Central memory CD8-positive, alpha-beta T cell (primary cell): Measurements from ENCODE around the gene GRK4.
"Not testable (repeated sequence)": the region's sequence is repeated elsewhere in the genome, so short reads cannot be mapped to it uniquely, and the experiment has no call there.

ENCODE experiments used
- ATAC-seq: fragments of 150-1000 bp; cut with Tn5 transposase; replicated peaks from 2 replicates; pipeline ENCODE4 v1.10.0; 2022; ENCODE audit warnings: mild to moderate bottlenecking, moderate FRiP score, moderate number of reproducible peaks; ENCODE audit not compliant: poor library complexity, severe bottlenecking; ENCODE audit errors: extremely low read depth
- DNase-seq, 2 donors: peaks; one replicate each; pipeline ENCODE4 v3.0.0; 2021; ENCODE audit warnings: low spot score in 2 of 2
- H3K27ac Mint-ChIP-seq: one replicate; pipeline ENCODE4 v1.8.0; 2022; ENCODE audit warnings: low read depth, mild to moderate bottlenecking, moderate library complexity, mixed read lengths
- H3K27me3 Mint-ChIP-seq: one replicate; pipeline ENCODE4 v1.8.0; 2022; ENCODE audit warnings: mixed read lengths
- H3K36me3 Mint-ChIP-seq: one replicate; pipeline ENCODE4 v1.8.0; 2022; ENCODE audit warnings: mild to moderate bottlenecking, moderate library complexity, mixed read lengths; ENCODE audit not compliant: insufficient read depth
- H3K4me1 Mint-ChIP-seq: one replicate; pipeline ENCODE4 v1.8.0; 2022; ENCODE audit warnings: mixed read lengths
- H3K4me3 Mint-ChIP-seq: one replicate; pipeline ENCODE4 v1.8.0; 2022; ENCODE audit warnings: mild to moderate bottlenecking, moderate library complexity, mixed read lengths
- H3K9me3 Mint-ChIP-seq: one replicate; pipeline ENCODE4 v1.8.0; 2022; ENCODE audit warnings: mixed read lengths

Gene GRK4

DNA sequence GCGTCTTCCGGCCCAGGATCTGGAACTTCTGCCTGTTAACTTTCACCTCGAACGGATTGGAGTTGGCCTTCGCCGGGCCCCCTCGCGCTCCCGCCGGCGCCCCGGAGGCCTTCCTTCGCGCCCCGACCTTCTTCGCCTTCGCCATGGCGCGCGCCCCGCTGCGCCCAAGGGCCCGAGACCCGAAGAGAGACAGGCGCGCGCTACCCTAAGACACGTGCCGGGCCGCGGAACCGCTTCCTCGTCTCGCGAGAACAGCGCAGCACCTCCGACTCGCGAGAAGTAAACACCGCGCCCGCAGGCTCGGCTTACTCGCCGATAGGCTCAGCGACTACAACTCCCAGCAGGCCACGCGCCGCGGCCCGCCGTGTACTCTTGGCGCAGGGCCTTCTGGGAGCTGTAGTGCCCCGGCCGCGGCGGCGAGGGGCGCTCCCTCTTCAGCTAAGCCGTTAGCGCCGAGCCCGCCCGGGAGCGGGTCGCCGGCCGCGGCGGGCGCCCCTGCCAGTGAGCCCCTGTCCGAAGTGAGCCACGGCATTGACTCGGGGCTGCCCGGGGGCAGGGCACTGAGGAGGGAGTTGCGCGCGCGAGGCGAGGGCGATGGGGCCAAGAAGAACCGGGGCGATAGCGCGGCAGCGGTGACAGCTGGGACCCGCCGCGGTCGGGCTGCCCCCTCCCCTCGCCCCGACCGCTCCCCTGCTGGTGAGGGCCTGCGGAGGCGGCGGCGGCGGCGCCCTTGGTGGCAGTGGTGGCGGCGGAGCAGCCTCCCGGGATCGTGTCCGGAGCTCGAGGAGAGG is at the start of gene GRK4, which contains the start of gene NOP14:
GRK4 (plus strand) TSS at position 397 of the 791 bp plus-strand sequence. CDS start 500 bp downstream, outside the sequence.
NOP14 (minus strand) TSS at position 232 of the 791 bp plus-strand sequence; CDS start at position 145, 87 bp downstream.
- peaks cover 10% of the 10 kb centered on the region for H3K36me3 Mint-ChIP-seq
- H3K27me3 Mint-ChIP-seq = no peaks in the 10 kb centered on the region

DNA sequence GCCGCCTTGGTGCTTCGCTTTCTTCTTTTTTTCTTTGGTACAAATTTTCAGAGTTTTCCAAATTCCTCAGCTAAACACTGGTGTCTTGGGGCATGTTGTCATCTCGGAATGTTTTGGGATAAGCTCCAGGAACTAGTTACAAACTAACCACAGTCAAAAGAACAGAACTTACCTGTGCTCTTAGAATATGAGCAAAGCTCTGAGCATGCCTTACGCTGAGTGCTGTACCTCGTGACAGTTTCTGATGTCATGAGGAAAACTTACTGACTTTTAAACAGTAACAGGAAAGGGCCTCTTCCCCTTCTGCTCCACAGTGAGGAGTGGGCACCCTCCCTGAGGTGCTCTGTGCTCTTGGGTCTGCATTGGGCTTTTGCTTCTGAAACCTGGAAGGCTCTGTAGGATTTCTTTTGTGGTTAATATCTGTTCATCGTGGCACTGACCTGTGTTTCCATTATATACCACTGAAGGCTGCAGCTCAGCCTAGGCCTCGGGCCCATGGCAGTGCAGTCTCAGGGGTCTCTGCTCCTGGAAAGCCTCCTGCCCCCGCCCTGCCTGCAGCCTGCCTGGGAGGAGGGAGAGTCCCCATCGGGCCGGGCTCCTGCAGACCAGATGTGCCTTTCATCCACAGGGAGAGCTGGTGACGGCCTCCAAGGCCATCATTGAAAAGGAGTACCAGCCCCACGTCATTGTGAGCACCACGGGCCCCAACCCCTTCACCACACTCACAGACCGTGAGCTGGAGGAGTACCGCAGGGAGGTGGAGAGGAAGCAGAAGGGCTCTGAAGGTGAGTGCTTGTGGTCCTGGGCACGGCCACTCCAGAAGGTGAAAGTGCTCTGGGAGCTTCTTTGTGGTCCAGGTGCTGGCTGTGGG is 48.9 kb upstream of the GRK4 start:
- ATAC-seq = no peak
- Mint-ChIP-seq H3K36me3 (peaks cover 59% of the 10 kb centered on the region), H3K27ac (peak overlapping the region; percentile 25), H3K4me3 (no peak overlapping the region), H3K9me3 (no peaks in the 10 kb centered on the region), H3K4me1 (peaks cover 28% of the 10 kb centered on the region), H3K27me3 (no peaks in the 10 kb centered on the region)
- DNase-seq = no peak

More for the DNA sequence above, at the start of gene GRK4, which contains the start of gene NOP14:
- ATAC-seq = peak; percentile 91
- peak within 1 kb of the TSS; percentile 84 for H3K4me3 Mint-ChIP-seq
- H3K4me1 Mint-ChIP-seq = peaks cover 38% of the 10 kb centered on the region
- DNase-seq = peak; percentile 89 to 95
- peak within 1 kb of the TSS; percentile 80 for H3K27ac Mint-ChIP-seq
- no peaks in the 10 kb centered on the region for H3K9me3 Mint-ChIP-seq

DNA sequence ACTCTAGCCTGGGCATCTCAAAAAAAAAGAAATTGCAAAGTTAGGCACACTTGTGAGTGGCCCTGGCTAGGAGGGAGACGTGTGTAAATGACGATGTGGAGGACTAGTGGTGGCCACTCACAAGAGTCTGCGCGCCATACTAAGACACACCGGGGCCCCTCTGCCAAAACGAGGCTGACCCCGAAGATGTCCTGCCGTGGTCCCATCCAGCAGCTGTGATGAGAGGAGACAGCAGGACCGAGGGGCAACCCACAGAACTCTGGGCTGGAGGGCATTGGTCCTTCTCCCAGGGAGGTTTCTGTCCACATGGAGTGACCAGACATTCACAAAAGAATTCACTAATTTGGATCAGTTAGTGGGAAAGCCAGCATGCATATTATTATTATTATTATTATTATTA is 47.6 kb upstream of the GRK4 start:
- Mint-ChIP-seq H3K9me3 (no peaks in the 10 kb centered on the region), H3K4me3 (no peak overlapping the region), H3K27me3 (no peaks in the 10 kb centered on the region), H3K4me1 (peaks cover 41% of the 10 kb centered on the region), H3K27ac (no peak overlapping the region), H3K36me3 (peaks cover 53% of the 10 kb centered on the region)
- ATAC-seq = no peak
- no peak for DNase-seq

DNA sequence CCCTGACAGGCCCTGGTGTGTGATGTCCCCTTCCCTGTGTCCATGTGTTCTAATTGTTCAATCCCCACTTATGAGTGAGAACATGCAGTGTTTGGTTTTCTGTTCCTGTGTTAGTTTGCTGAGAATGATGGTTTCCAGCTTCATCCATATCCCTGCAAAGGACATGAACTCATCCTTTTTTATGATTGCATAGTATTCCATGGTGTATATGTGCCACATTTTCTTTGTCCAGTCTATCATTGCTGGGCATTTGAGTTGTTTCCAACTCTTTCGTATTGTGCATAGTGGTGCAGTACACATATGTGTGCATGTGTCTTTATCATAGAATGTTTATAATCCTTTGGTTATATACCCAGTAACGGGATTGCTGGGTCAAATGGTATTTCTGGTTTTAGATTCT is 46.7 kb upstream of the GRK4 start:
- H3K27ac Mint-ChIP-seq, H3K27me3 Mint-ChIP-seq, H3K9me3 Mint-ChIP-seq, ATAC-seq, DNase-seq, H3K4me3 Mint-ChIP-seq: not testable (repeated sequence)
- Mint-ChIP-seq H3K36me3 (peaks cover 52% of the 10 kb centered on the region), H3K4me1 (peaks cover 48% of the 10 kb centered on the region)

DNA sequence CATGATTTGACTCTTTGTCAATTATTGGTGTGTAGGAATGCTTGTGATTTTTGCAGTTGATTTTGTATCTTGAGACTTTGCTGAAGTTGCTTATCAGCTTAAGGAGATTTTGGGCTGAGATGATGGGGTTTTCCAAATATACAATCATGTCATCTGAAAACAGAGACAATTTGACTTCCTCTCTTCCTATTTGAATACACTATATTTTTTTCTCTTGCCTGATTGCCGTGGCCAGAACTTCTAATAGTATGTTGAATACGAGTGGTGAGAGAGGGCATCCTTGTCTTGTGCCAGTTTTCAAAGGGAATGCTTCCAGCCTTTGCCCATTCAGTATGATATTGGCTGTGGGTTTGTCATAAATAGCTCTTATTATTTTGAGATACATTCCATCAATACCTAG is 45.1 kb upstream of the GRK4 start:
- DNase-seq, H3K27me3 Mint-ChIP-seq, H3K9me3 Mint-ChIP-seq, H3K27ac Mint-ChIP-seq, ATAC-seq, H3K4me3 Mint-ChIP-seq: not testable (repeated sequence)
- peaks cover 50% of the 10 kb centered on the region for H3K36me3 Mint-ChIP-seq
- peaks cover 64% of the 10 kb centered on the region for H3K4me1 Mint-ChIP-seq

DNA sequence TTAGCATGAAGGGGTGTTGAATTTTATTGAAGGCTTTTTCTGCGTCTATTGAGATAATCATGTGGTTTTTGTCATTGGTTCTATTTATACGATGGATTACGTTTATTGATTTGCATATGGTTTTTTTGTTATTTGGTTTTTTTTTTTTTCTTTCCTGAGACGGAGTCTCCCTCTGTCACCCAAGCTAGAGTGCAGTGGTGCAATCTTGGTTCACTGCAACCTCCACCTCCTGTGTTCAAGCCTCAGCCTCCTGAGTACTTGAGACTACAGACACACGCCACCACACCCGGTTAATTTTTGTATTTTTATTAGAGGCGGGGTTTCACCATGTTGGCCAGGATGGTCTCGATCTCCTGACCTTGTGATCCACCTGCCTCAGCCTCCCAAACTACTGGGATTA is 44.7 kb upstream of the GRK4 start:
- H3K27me3 Mint-ChIP-seq, H3K4me3 Mint-ChIP-seq, ATAC-seq, H3K9me3 Mint-ChIP-seq, H3K27ac Mint-ChIP-seq, DNase-seq: not testable (repeated sequence)
- Mint-ChIP-seq H3K36me3 (peaks cover 51% of the 10 kb centered on the region), H3K4me1 (peaks cover 68% of the 10 kb centered on the region)

DNA sequence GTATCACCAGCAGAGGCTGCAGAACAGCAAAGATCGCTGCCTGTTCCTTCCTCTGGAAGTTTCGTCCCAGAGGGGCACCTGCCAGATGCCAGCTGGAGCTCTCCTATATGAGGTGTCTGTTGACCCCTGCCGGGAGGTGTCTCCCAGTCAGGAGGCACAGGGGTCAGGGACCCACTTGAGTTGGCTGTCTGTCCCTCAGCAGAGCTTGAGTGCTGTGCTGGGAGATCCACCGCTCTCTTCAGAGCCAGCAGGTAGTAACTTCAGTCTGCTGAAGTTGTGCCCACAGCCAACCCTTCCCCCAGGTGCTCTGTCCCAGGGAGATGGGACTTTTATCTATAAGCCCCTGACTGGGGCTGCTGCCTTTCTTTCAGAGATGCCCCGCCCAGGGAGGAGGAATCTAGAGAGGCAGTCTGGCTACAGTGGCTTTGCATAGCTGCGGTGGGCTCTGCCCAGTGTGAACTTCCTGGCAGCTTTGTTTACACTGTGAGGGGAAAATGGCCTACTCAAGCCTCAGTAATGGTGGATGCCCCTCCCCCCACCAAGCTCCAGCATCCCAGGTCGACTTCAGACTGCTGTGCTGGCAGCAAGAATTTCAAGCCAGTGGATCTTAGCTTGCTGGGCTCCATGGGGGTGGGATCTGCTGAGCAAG is 40.8 kb upstream of the GRK4 start:
- DNase-seq = peak in 1 of 2 donors; percentile 54
- Mint-ChIP-seq H3K27ac (peak overlapping the region; percentile 83), H3K36me3 (peaks cover 33% of the 10 kb centered on the region), H3K4me3 (peak overlapping the region; percentile 50), H3K4me1 (peaks cover 54% of the 10 kb centered on the region)
- not testable (repeated sequence) for H3K27me3 Mint-ChIP-seq, H3K9me3 Mint-ChIP-seq
- peak; percentile 76 for ATAC-seq

DNA sequence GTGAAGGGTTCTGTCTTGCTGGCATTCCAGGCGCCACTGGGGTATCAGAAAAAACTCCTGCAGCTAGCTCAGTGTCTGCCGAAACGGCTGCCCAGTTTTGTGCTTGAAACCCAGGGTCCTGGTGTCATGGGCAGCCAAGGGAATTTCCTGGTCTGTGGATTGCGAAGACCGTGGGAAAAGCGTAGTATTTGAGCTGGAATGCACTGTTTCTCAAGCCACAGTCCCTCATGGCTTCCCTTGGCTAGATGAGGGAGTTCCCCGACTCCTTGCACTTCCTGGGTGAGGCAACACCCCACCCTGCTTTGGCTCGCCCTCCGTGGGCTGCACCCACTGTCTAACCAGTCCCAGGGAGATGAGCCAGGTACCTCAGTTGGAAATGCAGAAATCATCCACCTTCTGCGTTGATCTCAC is 40.2 kb upstream of the GRK4 start:
- DNase-seq = no peak
- peak overlapping the region; percentile 68 for H3K4me3 Mint-ChIP-seq
- peaks cover 35% of the 10 kb centered on the region for H3K36me3 Mint-ChIP-seq
- peaks cover 48% of the 10 kb centered on the region for H3K4me1 Mint-ChIP-seq
- no peaks in the 10 kb centered on the region for H3K9me3 Mint-ChIP-seq
- peak; percentile 32 for ATAC-seq
- no peaks in the 10 kb centered on the region for H3K27me3 Mint-ChIP-seq
- peak overlapping the region; percentile 83 for H3K27ac Mint-ChIP-seq

DNA sequence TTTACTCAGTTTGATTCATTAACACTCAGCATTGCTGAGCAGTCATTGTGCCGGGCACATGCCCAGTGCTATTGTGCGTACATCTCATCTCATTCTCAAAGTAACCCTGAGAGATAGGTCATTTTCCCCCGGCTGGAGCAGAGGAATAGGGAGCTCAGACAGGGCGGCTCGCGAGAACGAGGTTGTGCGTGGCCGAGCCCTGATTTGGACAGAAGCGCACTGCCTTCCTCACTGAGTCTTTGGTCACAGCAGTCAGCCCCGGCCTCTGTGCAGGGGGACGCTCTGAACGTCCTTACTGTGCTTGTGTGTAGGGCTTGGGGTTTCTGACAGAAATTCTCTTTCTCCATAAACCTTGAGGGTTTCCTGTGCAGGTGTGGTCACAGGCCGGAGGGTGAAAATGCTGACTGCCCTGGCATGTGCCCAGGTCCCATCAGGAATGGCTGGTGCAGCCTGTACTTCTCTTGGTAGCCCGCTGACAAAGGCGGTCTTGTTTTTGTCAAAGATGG is 39.6 kb upstream of the GRK4 start:
- peak overlapping the region; percentile 83 for H3K27ac Mint-ChIP-seq
- H3K27me3 Mint-ChIP-seq = no peaks in the 10 kb centered on the region
- no peak for DNase-seq
- H3K36me3 Mint-ChIP-seq = peaks cover 30% of the 10 kb centered on the region
- H3K4me3 Mint-ChIP-seq = peak overlapping the region; percentile 68
- no peaks in the 10 kb centered on the region for H3K9me3 Mint-ChIP-seq
- ATAC-seq = no peak
- H3K4me1 Mint-ChIP-seq = peaks cover 44% of the 10 kb centered on the region

DNA sequence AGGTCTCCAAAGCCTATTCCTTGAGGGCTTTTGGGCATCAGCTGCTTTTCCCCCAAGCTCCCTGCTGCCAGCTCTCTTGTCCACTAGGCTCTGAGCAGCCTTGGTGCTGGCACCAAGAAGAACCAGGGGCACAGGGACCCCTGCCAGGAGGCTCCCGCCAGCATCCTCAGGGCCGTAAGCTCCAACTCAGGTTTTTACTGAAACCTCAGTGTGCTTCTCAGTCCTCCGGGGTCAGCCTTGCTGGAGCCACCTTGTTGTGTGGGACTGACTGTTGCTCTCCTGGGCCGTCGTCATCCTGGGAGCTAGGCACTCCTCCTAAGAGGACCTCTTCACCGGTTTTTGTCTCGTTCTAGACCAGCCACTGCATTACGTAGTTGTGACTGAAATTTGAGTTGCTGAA is 39.1 kb upstream of the GRK4 start:
- Mint-ChIP-seq H3K4me3 (no peak overlapping the region), H3K9me3 (no peaks in the 10 kb centered on the region), H3K4me1 (peaks cover 43% of the 10 kb centered on the region), H3K36me3 (peaks cover 34% of the 10 kb centered on the region), H3K27ac (peak overlapping the region; percentile 51), H3K27me3 (no peaks in the 10 kb centered on the region)
- no peak for DNase-seq
- ATAC-seq = no peak

DNA sequence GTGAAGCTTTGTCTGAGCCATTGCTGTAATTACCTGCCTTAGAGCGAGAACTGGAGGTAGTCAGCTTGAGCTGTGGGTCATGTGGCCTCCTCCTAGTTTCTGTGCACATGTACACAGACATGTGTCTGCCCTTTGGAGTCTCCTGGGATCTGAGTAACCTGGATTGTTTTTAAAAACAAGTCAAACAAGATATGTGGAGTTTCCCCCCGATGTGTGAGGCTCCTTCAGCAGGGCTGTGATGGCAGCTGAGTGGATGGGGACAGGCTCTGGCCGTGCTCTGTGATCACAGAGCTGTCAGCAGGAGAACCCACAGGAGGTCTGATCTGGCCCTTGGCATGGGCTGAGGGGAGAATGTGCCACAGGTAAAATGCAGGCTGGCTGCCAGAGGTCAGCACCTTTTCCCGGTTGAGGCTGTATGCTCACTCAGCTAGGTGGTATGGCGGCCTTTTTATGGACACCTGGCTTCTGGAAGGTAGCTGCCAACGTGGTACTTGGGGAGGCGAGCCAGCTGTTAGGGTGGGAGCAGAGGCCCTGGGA is 38.5 kb upstream of the GRK4 start:
- ATAC-seq = no peak
- peaks cover 38% of the 10 kb centered on the region for H3K4me1 Mint-ChIP-seq
- H3K27me3 Mint-ChIP-seq = no peaks in the 10 kb centered on the region
- no peaks in the 10 kb centered on the region for H3K9me3 Mint-ChIP-seq
- DNase-seq = no peak
- H3K27ac Mint-ChIP-seq = peak overlapping the region; percentile 51
- H3K36me3 Mint-ChIP-seq = peaks cover 37% of the 10 kb centered on the region
- no peak overlapping the region for H3K4me3 Mint-ChIP-seq

DNA sequence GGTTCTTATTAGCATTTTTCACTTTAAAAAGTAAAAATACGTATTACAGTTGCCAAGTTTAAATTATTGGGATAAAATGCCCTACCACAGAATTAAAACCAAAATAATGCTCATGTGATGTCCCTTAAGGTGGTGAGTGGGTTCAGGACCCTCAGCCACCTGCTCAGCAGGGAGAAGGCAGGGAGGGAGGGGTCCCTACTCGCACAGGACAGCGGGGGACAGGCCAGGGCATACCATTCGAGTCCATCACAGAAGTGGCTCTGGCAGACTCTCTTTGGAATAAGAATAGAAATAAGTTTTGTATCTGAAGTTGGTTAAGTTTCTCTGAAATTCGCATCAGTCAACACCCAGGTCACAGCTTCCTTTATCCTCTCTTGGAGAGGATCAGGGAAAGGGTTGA is 37.9 kb upstream of the GRK4 start:
- ATAC-seq (no peak), DNase-seq (no peak)
- H3K4me1 Mint-ChIP-seq = peaks cover 31% of the 10 kb centered on the region
- H3K27ac Mint-ChIP-seq = no peak overlapping the region
- H3K36me3 Mint-ChIP-seq = peaks cover 37% of the 10 kb centered on the region
- H3K27me3 Mint-ChIP-seq = no peaks in the 10 kb centered on the region
- no peaks in the 10 kb centered on the region for H3K9me3 Mint-ChIP-seq
- H3K4me3 Mint-ChIP-seq = no peak overlapping the region
